GM18858 (cell line): ENCODE measurements around the gene THTPA.

Experiments used
- ATAC-seq: cut with Tn5 transposase; IDR thresholded peaks from one replicate; pipeline ENCODE4 v1.9.1; 2021; ENCODE audit not compliant: unreplicated experiment

Gene THTPA

GRCh38 chr14:23566778-23567185 is 10.7 kb downstream of the THTPA start:
- no peak for ATAC-seq

- ATAC-seq, result peak; percentile 76
Observed at GRCh38 chr14:23567186-23568020, 11.3 kb downstream of the THTPA start, which contains the start of gene AP1G2. TSS of gene AP1G2 (minus strand) at chr14:23567791. CDS start at chr14:23567314, 477 bp downstream.

- ATAC-seq, result no peak
Observed at GRCh38 chr14:23568021-23568599, 12.0 kb downstream of the THTPA start.

- ATAC-seq, result no peak
Observed at GRCh38 chr14:23568600-23569331, 12.7 kb downstream of the THTPA start.

- ATAC-seq, result no peak
Observed at GRCh38 chr14:23569443-23570151, 13.5 kb downstream of the THTPA start.

- ATAC-seq, result no peak
Observed at GRCh38 chr14:23570806-23571483, 14.9 kb downstream of the THTPA start.

- no peak for ATAC-seq
Observed at GRCh38 chr14:23571701-23572523, 15.8 kb downstream of the THTPA start.

GRCh38 chr14:23572524-23572828 is 16.4 kb downstream of the THTPA start:
- no peak for ATAC-seq

GRCh38 chr14:23572836-23573235 is 16.8 kb downstream of the THTPA start:
- ATAC-seq, result no peak

GRCh38 chr14:23573384-23574015 is 17.4 kb downstream of the THTPA start:
- ATAC-seq, result no peak

- ATAC-seq, result no peak
Observed at GRCh38 chr14:23577004-23577681, 21.1 kb downstream of the THTPA start.

- no peak for ATAC-seq
Observed at GRCh38 chr14:23577710-23578392, 21.8 kb downstream of the THTPA start.

- ATAC-seq, result no peak
Observed at GRCh38 chr14:23578560-23579310, 22.7 kb downstream of the THTPA start, which contains the start of gene JPH4. TSS of gene JPH4 (minus strand) at chr14:23578790. CDS start at chr14:23577453, 1,337 bp downstream.

GRCh38 chr14:23579311-23579630 is 23.2 kb downstream of the THTPA start:
- no peak for ATAC-seq

- ATAC-seq, result no peak
Observed at GRCh38 chr14:23579739-23580138, 23.7 kb downstream of the THTPA start.

- no peak for ATAC-seq
Observed at GRCh38 chr14:23580152-23580926, 24.3 kb downstream of the THTPA start.

- no peak for ATAC-seq
Observed at GRCh38 chr14:23580948-23581281, 24.8 kb downstream of the THTPA start.
